Measurements from ENCODE around the gene ARHGDIG. TPM values are rescaled to one million over a fixed set of nuclear protein-coding genes. Genes with fewer than 3 reads are reported as not detected.

ARHGDIG gene
- total and polyA plus RNA-seq, 2 experiments from 2014 or later: 0.78 to 1.0 TPM

GRCh38 chr16:269061-269796, 11.2 kb upstream of the ARHGDIG start:
- TF ChIP-seq, protein P1, sequence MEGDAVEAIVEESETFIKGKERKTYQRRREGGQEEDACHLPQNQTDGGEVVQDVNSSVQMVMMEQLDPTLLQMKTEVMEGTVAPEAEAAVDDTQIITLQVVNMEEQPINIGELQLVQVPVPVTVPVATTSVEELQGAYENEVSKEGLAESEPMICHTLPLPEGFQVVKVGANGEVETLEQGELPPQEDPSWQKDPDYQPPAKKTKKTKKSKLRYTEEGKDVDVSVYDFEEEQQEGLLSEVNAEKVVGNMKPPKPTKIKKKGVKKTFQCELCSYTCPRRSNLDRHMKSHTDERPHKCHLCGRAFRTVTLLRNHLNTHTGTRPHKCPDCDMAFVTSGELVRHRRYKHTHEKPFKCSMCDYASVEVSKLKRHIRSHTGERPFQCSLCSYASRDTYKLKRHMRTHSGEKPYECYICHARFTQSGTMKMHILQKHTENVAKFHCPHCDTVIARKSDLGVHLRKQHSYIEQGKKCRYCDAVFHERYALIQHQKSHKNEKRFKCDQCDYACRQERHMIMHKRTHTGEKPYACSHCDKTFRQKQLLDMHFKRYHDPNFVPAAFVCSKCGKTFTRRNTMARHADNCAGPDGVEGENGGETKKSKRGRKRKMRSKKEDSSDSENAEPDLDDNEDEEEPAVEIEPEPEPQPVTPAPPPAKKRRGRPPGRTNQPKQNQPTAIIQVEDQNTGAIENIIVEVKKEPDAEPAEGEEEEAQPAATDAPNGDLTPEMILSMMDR (conservative IDR thresholded peaks at IDR 0.05; ENCODE audit: low read depth in 2 of 2): no peak
- TF ChIP-seq JUNB (IDR thresholded peaks at IDR 0.05; ENCODE audit: unreplicated experiment) (no peak), ETS1 (IDR thresholded peaks at IDR 0.05) (no peak), ZNF114 (CRISPR knock-in tag; IDR thresholded peaks at IDR 0.05) (no peak), EZH2phosphoT487 (IDR thresholded peaks at IDR 0.05; ENCODE audit: unreplicated experiment) (no peak), CREB1 (CRISPR knock-in tag; IDR thresholded peaks at IDR 0.05; ENCODE audit: low read depth) (no peak), POLR2AphosphoS5 (IDR thresholded peaks at IDR 0.05; ENCODE audit: low read depth) (no peak), EZH2 (IDR thresholded peaks at IDR 0.05; ENCODE audit: low read depth, unreplicated experiment) (no peak), ZNF331 (CRISPR knock-in tag; IDR thresholded peaks at IDR 0.05; ENCODE audit: low read depth) (no peak)
- Mint-ChIP-seq H3K36me3 (ENCODE audit: low read depth) (no peaks in the 10 kb centered on the region; the same call in 2 of the 3 replicates), H3K9me3 (no peaks in the 10 kb centered on the region; the same call in 2 of the 3 replicates)

GRCh38 chr16:270381-271255, 9.8 kb upstream of the ARHGDIG start:
- Histone ChIP-seq H3K4me3 (no peak overlapping the region), H3K4me1 (ENCODE audit: insufficient read depth) (no peaks in the 10 kb centered on the region), H3K9me2 (ENCODE audit: insufficient read depth) (no peaks in the 10 kb centered on the region), H3K27ac (ENCODE audit: low read depth) (no peak overlapping the region), H4K20me1 (replicated peaks; ENCODE audit: insufficient read depth) (no peaks in the 10 kb centered on the region), H3K79me2 (replicated peaks; ENCODE audit: insufficient read depth) (no peaks in the 10 kb centered on the region), H3K27me3 (ENCODE audit: insufficient read depth) (peaks cover 13% of the 10 kb centered on the region), H2AFZ (no peak overlapping the region), H3F3A (replicated peaks; ENCODE audit: low read depth) (0 out of 2 replicates have a peak, but pooled peaks cover 3% of the 10 kb centered on the region), H3K36me3 (ENCODE audit: insufficient read depth) (no peaks in the 10 kb centered on the region), H3K4me2 (no peak overlapping the region)
- DNase-seq (ENCODE audit: low spot score) (no peak), ATAC-seq (no peak)
- Mint-ChIP-seq H3K36me3 (ENCODE audit: low read depth) (no peaks in the 10 kb centered on the region; the same call in 2 of the 3 replicates), H3K9me3 (no peaks in the 10 kb centered on the region; the same call in 2 of the 3 replicates), H3K4me3 (no peak overlapping the region), H3K27ac (no peak overlapping the region), H3K27me3 (ENCODE audit: insufficient read depth, low read depth, poor library complexity) (peaks cover 21% of the 10 kb centered on the region), H3K4me1 (no peaks in the 10 kb centered on the region)
- TF ChIP-seq EZH2 (IDR thresholded peaks at IDR 0.05; ENCODE audit: low read depth, unreplicated experiment): no peak

More at GRCh38 chr16:269061-269796, 11.2 kb upstream of the ARHGDIG start:
- Mint-ChIP-seq H3K27me3 (ENCODE audit: insufficient read depth, low read depth, poor library complexity) (peaks cover 13% of the 10 kb centered on the region), H3K4me3 (no peak overlapping the region), H3K4me1 (no peaks in the 10 kb centered on the region), H3K27ac (no peak overlapping the region)
- DNase-seq (ENCODE audit: low spot score): no peak
- H3K27me3 ChIP-seq (ENCODE audit: insufficient read depth): peaks cover under 1% of the 10 kb centered on the region; the same call in 1 of the 2 replicates
- no peaks in the 10 kb centered on the region for H4K20me1 ChIP-seq (replicated peaks; ENCODE audit: insufficient read depth)
- no peak overlapping the region for H2AFZ ChIP-seq
- H3K36me3 ChIP-seq (ENCODE audit: insufficient read depth): no peaks in the 10 kb centered on the region
- no peak overlapping the region for H3K27ac ChIP-seq (ENCODE audit: low read depth)
- H3F3A ChIP-seq (replicated peaks; ENCODE audit: low read depth): 0 out of 2 replicates have a peak, but pooled peaks cover 3% of the 10 kb centered on the region
- no peaks in the 10 kb centered on the region for H3K9me2 ChIP-seq (ENCODE audit: insufficient read depth)
- no peaks in the 10 kb centered on the region for H3K79me2 ChIP-seq (replicated peaks; ENCODE audit: insufficient read depth)
- peak; percentile 13 for ATAC-seq
- no peak overlapping the region for H3K4me2 ChIP-seq
- no peaks in the 10 kb centered on the region for H3K4me1 ChIP-seq (ENCODE audit: insufficient read depth)
- H3K4me3 ChIP-seq: no peak overlapping the region

Measured in GM23338 (cell line).